Endothelial cell of umbilical vein (primary cell): Measurements from ENCODE around the gene DOCK1. TPM values are rescaled to one million over a fixed set of nuclear protein-coding genes. Genes with fewer than 3 reads are reported as not detected.

ENCODE experiments used
- BruUV-seq: library from RNA; stranded (reverse); fragments of 400-500 nt; replicated peaks from 2 replicates; lab custom pipeline; 2021; lab: Mats Ljungman, UMichigan
- CTCF ChIA-PET: fragments of 300-600, 350-600 bp; sonication (Branson Sonifier 250); formaldehyde crosslinking; loops from one replicate; lab custom pipeline; 2021; ENCODE audit warnings: antibody characterized with exemption, inconsistent platforms; lab: Charles Lee
- POLR2A ChIA-PET: fragments of 300-600, 350-600 bp; sonication (Branson Sonifier 250); formaldehyde crosslinking; loops from one replicate; lab custom pipeline; 2021; ENCODE audit warnings: antibody characterized with exemption, inconsistent platforms; lab: Charles Lee
- DNase-seq: peaks from one replicate; pipeline ENCODE4 v3.0.0-alpha.2; 2011; ENCODE audit warnings: low read depth, low spot score
- FAIRE-seq: peaks from 2 replicates; lab custom pipeline; 2011; peaks lifted over from hg19 to GRCh38; lab: Jason Lieb, UNC
- H2AFZ ChIP-seq: 2 replicates; pipeline ENCODE4 v1.6.0; 2012; ENCODE audit warnings: low read depth, low read length, control low read depth, inconsistent platforms
- H3K27ac ChIP-seq: 2 replicates; pipeline ENCODE4 v1.5.1; 2011; ENCODE audit warnings: low read depth, mild to moderate bottlenecking, control low read depth, low read length, moderate library complexity; ENCODE audit not compliant: insufficient read depth
- H3K27me3 ChIP-seq, 2 experiments: 2 replicates each; pipeline versions ENCODE4 v1.6.0 to v1.6.1; 2011; ENCODE audit warnings: low read length in 2 of 2, mixed read lengths in 1 of 2; ENCODE audit not compliant: control insufficient read depth in 2 of 2, insufficient read depth in 2 of 2
- H3K36me3 ChIP-seq, 2 experiments: 2 replicates in 1 of 2; 3 replicates in 1 of 2; pipeline ENCODE4 v1.5.1; 2011; ENCODE audit warnings: low read length in 2 of 2, mild to moderate bottlenecking in 1 of 2, moderate library complexity in 1 of 2; ENCODE audit not compliant: control insufficient read depth in 2 of 2, insufficient read depth in 2 of 2; ENCODE audit errors: extremely low read depth in 1 of 2
- H3K4me1 ChIP-seq: 3 replicates; pipeline ENCODE4 v1.5.1; 2011; ENCODE audit warnings: mild to moderate bottlenecking, low read length; ENCODE audit not compliant: control insufficient read depth, insufficient read depth; ENCODE audit errors: extremely low read depth
- H3K4me2 ChIP-seq: 2 replicates; pipeline ENCODE4 v1.6.1; 2011; ENCODE audit warnings: low read length, control low read depth, mixed read lengths; ENCODE audit not compliant: insufficient read depth
- H3K4me3 ChIP-seq, 3 experiments: fragments of 200-600 bp in 1 of 3; sonication (generic), shearing (Covaris generic) in 1 of 3; replicated peaks in 1 of 3; 2 replicates each; pipeline ENCODE4 v1.5.1; 2011 to 2016; ENCODE audit warnings: control low read depth in 3 of 3, low read length in 3 of 3, mild to moderate bottlenecking in 2 of 3, inconsistent platforms in 1 of 3, low read depth in 1 of 3, moderate library complexity in 1 of 3; ENCODE audit not compliant: insufficient read depth in 1 of 3
- H3K79me2 ChIP-seq: 2 replicates; pipeline ENCODE4 v1.6.0; 2012; ENCODE audit warnings: low read length, inconsistent platforms; ENCODE audit not compliant: control insufficient read depth, insufficient read depth
- H3K9ac ChIP-seq: replicated peaks from 2 replicates; pipeline ENCODE3; 2011; ENCODE audit warnings: low read length, control low read depth; ENCODE audit not compliant: insufficient read depth; ENCODE audit errors: extremely low read depth
- H3K9me1 ChIP-seq: replicated peaks from 3 replicates; pipeline ENCODE4 v1.6.0; 2011; ENCODE audit warnings: mild to moderate bottlenecking, low read length; ENCODE audit not compliant: control insufficient read depth, insufficient read depth; ENCODE audit errors: extremely low read depth
- H3K9me3 ChIP-seq: replicated peaks from 2 replicates; pipeline ENCODE4 v1.5.1; 2012; ENCODE audit warnings: low read length, inconsistent platforms; ENCODE audit not compliant: control insufficient read depth, insufficient read depth
- H4K20me1 ChIP-seq: replicated peaks from 2 replicates; pipeline ENCODE3; 2011; ENCODE audit warnings: mild to moderate bottlenecking, low read length; ENCODE audit not compliant: control insufficient read depth, insufficient read depth; ENCODE audit errors: extremely low read depth
- EZH2 ChIP-seq: IDR thresholded peaks from 2 replicates; pipeline ENCODE4 v1.6.1; 2012; ENCODE audit warnings: borderline replicate concordance, low read depth, mild to moderate bottlenecking, moderate library complexity, low read length, inconsistent platforms; ENCODE audit not compliant: severe bottlenecking
- FOS ChIP-seq: IDR thresholded peaks from 2 replicates; pipeline ENCODE4 v1.6.1; 2011; ENCODE audit warnings: mild to moderate bottlenecking, low read length, moderate library complexity, borderline replicate concordance; ENCODE audit not compliant: insufficient read depth
- GATA2 ChIP-seq: IDR thresholded peaks from 2 replicates; pipeline ENCODE4 v1.7.0; 2011; ENCODE audit warnings: low read depth, mild to moderate bottlenecking, moderate library complexity, mixed read lengths, low read length; ENCODE audit not compliant: insufficient read length, insufficient read depth
- JUN ChIP-seq: IDR thresholded peaks from 2 replicates; pipeline ENCODE4 v1.6.1; 2011; ENCODE audit warnings: borderline replicate concordance, low read depth; ENCODE audit not compliant: insufficient read length, insufficient read depth
- MYC ChIP-seq: IDR thresholded peaks from one replicate; pipeline ENCODE4 v1.6.1; 2011; ENCODE audit warnings: mild to moderate bottlenecking, low read depth, low read length
- POLR2A ChIP-seq: IDR thresholded peaks from 2 replicates; pipeline ENCODE4 v1.6.1; 2012; ENCODE audit warnings: low read depth, mild to moderate bottlenecking, control low read depth, low read length
- POLR2AphosphoS5 ChIP-seq: IDR thresholded peaks from 2 replicates; pipeline ENCODE4 v1.6.1; 2012; ENCODE audit warnings: low read depth, mild to moderate bottlenecking, control low read depth, low read length, moderate library complexity; ENCODE audit not compliant: insufficient read depth
- dilution Hi-C: fragments of 300-500 bp; cut with MboI; formaldehyde crosslinking; loops from one replicate; pipeline ENCODE4 v1.15.0; 2019; ENCODE audit warnings: low sequenced_read_pairs; ENCODE audit not compliant: extremely low pct_ligation_motif_present
- intact Hi-C: fragments of 100-400 bp; cut with micrococcal nuclease; formaldehyde crosslinking; loops from one replicate; pipeline ENCODE4 v1.10.0; 2022
- polyA plus RNA-seq, 4 experiments: library from polyadenylated mRNA; depleted of rRNA in 3 of 4; stranded (reverse) in 3 of 4; unstranded in 1 of 4; fragments of >200 nt; gene quantifications; 2 replicates each; pipeline versions ENCODE4 v1.2.1 to v1.2.3, GENCODE V29; 2011 to 2012; ENCODE audit warnings: missing spikeins in 1 of 4
- total RNA-seq: library from RNA; stranded (reverse); gene quantifications from 2 replicates; pipeline ENCODE4 v1.2.3, GENCODE V29; 2021
- TF ChIP-seq, protein P1 (sequence below): IDR thresholded peaks from 2 replicates; pipeline ENCODE4 v1.6.1; 2011; ENCODE audit not compliant: insufficient read depth, insufficient read length
- TF ChIP-seq, protein P2 (sequence below), 2 donors: IDR thresholded peaks; 1 replicate in 1 of 2; 2 replicates in 1 of 2; pipeline ENCODE4 v1.5.1; 2011; ENCODE audit warnings: low read length in 2 of 2, mild to moderate bottlenecking in 2 of 2, moderate library complexity in 2 of 2, control low read depth in 1 of 2, inconsistent platforms in 1 of 2, low read depth in 1 of 2; ENCODE audit not compliant: insufficient read depth in 1 of 2; ENCODE audit errors: extremely low read depth in 1 of 2

The DOCK1 gene
- total and polyA plus RNA-seq, 2 donors (not counting 3 experiments of a cell fraction or from before 2014, with no cell fraction given), result 22.5 to 83.1 TPM

- Histone ChIP-seq H3K9ac (no peak overlapping the region), H3K4me3 (no peak overlapping the region), H3K27ac (no peak overlapping the region), H3K9me3 (no peaks in the 10 kb centered on the region), H3K27me3 (no peaks in the 10 kb centered on the region), H2AFZ (no peak overlapping the region), H3K4me2 (no peak overlapping the region), H3K36me3 (peaks cover 0 to 30% of the 10 kb centered on the region in 2 experiments), H3K9me1 (no peaks in the 10 kb centered on the region), H3K79me2 (no peaks in the 10 kb centered on the region), H4K20me1 (no peaks in the 10 kb centered on the region), H3K4me1 (no peaks in the 10 kb centered on the region)
- CTCF ChIA-PET, result no interaction called here
- intact Hi-C loops (no loop called here), dilution Hi-C loops (no loop called here)
- no peak for DNase-seq
- POLR2A ChIA-PET, result no interaction called here
- TF ChIP-seq, protein P1, sequence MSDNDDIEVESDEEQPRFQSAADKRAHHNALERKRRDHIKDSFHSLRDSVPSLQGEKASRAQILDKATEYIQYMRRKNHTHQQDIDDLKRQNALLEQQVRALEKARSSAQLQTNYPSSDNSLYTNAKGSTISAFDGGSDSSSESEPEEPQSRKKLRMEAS, result no peak
- TF ChIP-seq JUN, result no peak
- TF ChIP-seq, protein P2, sequence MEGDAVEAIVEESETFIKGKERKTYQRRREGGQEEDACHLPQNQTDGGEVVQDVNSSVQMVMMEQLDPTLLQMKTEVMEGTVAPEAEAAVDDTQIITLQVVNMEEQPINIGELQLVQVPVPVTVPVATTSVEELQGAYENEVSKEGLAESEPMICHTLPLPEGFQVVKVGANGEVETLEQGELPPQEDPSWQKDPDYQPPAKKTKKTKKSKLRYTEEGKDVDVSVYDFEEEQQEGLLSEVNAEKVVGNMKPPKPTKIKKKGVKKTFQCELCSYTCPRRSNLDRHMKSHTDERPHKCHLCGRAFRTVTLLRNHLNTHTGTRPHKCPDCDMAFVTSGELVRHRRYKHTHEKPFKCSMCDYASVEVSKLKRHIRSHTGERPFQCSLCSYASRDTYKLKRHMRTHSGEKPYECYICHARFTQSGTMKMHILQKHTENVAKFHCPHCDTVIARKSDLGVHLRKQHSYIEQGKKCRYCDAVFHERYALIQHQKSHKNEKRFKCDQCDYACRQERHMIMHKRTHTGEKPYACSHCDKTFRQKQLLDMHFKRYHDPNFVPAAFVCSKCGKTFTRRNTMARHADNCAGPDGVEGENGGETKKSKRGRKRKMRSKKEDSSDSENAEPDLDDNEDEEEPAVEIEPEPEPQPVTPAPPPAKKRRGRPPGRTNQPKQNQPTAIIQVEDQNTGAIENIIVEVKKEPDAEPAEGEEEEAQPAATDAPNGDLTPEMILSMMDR (IDR thresholded peaks at IDR 0.05; ENCODE audit: extremely low read depth in 1 of 2, insufficient read depth in 1 of 2, low read depth in 1 of 2, low read length in 2 of 2), result no peak
- BruUV-seq, result no TSS peak
- FAIRE-seq, result no peak
Observed at GRCh38 chr10:127071126-127071525, 165.9 kb downstream of the DOCK1 start.

- no peaks in the 10 kb centered on the region for H3K4me1 ChIP-seq
- no peak overlapping the region for H3K4me2 ChIP-seq
- BruUV-seq, result no TSS peak
- peaks cover 0 to 24% of the 10 kb centered on the region in 2 experiments for H3K36me3 ChIP-seq
- H3K27me3 ChIP-seq, result no peaks in the 10 kb centered on the region
- H4K20me1 ChIP-seq, result no peaks in the 10 kb centered on the region
- dilution Hi-C loops, result no loop called here
- CTCF ChIA-PET, result no interaction called here
- no peak overlapping the region for H2AFZ ChIP-seq
- no peak for DNase-seq
- no peak overlapping the region for H3K4me3 ChIP-seq
- intact Hi-C loops, result no loop called here
- no peaks in the 10 kb centered on the region for H3K79me2 ChIP-seq
- no peaks in the 10 kb centered on the region for H3K9me1 ChIP-seq
- no peak for TF ChIP-seq POLR2A
- TF ChIP-seq, protein P2 (IDR thresholded peaks at IDR 0.05; ENCODE audit: extremely low read depth in 1 of 2, insufficient read depth in 1 of 2, low read depth in 1 of 2, low read length in 2 of 2), result no peak
- no peak for TF ChIP-seq FOS
- TF ChIP-seq POLR2AphosphoS5, result no peak
- TF ChIP-seq, protein P1, result no peak
- no peak for TF ChIP-seq JUN
- no peak for TF ChIP-seq GATA2
- TF ChIP-seq EZH2, result no peak
- TF ChIP-seq MYC, result no peak
- no peak overlapping the region for H3K27ac ChIP-seq
- no peak overlapping the region for H3K9ac ChIP-seq
- H3K9me3 ChIP-seq, result no peaks in the 10 kb centered on the region
- no peak for FAIRE-seq
- POLR2A ChIA-PET, result no interaction called here
Observed at GRCh38 chr10:127073666-127074065, 168.4 kb downstream of the DOCK1 start.
